ENCODE results near the gene GABRG3.

GABRG3 gene

DNA sequence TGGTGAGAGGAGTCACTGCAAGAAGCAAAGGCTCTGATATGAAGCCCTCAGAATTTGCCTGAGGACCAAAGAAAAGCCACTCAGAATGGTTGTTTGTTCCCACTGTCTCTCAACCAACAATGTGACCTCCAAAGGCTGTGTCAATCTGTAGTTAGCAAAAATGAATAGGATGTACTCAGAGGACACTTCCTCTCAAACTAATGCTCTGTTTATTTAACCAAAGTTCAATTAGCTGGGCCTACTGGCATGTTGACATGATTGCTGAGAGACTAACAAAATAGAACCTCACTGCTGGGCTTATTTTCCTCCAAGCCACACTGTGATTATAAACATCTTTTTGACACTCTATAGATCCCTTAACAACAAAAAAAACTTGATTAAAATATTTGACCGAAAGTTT lies 605.6 kb downstream of the GABRG3 start (continued):
- no peak for TF ChIP-seq ZNF830 (tag by site-specific recombination; IDR thresholded peaks at IDR 0.05; ENCODE audit: low read depth)
- TF ChIP-seq BCL11B (tag by site-specific recombination; IDR thresholded peaks at IDR 0.05; ENCODE audit: low read depth) = no peak
- no peak for TF ChIP-seq FEZF1 (tag by site-specific recombination; IDR thresholded peaks at IDR 0.05)
- no peak for TF ChIP-seq ZNF747 (tag by site-specific recombination; IDR thresholded peaks at IDR 0.05)
- TF ChIP-seq, protein P1, sequence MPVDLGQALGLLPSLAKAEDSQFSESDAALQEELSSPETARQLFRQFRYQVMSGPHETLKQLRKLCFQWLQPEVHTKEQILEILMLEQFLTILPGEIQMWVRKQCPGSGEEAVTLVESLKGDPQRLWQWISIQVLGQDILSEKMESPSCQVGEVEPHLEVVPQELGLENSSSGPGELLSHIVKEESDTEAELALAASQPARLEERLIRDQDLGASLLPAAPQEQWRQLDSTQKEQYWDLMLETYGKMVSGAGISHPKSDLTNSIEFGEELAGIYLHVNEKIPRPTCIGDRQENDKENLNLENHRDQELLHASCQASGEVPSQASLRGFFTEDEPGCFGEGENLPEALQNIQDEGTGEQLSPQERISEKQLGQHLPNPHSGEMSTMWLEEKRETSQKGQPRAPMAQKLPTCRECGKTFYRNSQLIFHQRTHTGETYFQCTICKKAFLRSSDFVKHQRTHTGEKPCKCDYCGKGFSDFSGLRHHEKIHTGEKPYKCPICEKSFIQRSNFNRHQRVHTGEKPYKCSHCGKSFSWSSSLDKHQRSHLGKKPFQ (tag by site-specific recombination; IDR thresholded peaks at IDR 0.05) = no peak
- no peak for TF ChIP-seq KLF17 (tag by site-specific recombination; IDR thresholded peaks at IDR 0.05)
- TF ChIP-seq ZNF114 (tag by site-specific recombination; IDR thresholded peaks at IDR 0.05) = no peak
- TF ChIP-seq ZNF335 (tag by site-specific recombination; conservative IDR thresholded peaks at IDR 0.05) = no peak

DNA sequence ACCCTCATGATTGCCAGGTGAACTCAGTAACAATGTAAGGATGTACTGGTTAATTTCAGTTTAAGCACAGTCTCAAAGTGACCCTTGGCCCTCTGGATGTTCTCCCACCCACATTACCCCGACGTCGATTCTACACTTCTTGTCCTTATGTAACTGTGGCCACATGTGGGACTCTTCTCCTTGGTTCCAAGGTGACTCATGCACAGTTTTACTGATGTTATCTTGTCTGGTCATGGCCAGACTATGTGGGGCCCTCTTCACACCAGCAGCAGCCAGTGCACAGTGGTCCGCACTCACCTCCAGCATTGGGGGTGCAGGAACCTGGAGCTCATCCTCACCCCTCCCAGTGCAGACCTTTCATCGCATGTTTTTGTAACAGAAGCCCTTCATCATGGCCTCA lies 608.8 kb downstream of the GABRG3 start:
- TF ChIP-seq ZNF488 (tag by site-specific recombination; IDR thresholded peaks at IDR 0.05) (no peak), ZNF664 (tag by site-specific recombination; IDR thresholded peaks at IDR 0.05) (no peak), PRDM6 (tag by site-specific recombination; IDR thresholded peaks at IDR 0.05) (no peak), ZNF211 (tag by site-specific recombination; IDR thresholded peaks at IDR 0.05; ENCODE audit: low read depth) (no peak), ZNF350 (tag by site-specific recombination; IDR thresholded peaks at IDR 0.05) (no peak), ZBTB10 (tag by site-specific recombination; IDR thresholded peaks at IDR 0.05) (no peak), ZNF366 (tag by site-specific recombination; conservative IDR thresholded peaks at IDR 0.05) (no peak), ZNF623 (tag by site-specific recombination; IDR thresholded peaks at IDR 0.05) (no peak)
- CTCF ChIA-PET = no interaction called here

More for the DNA sequence above, 608.8 kb downstream of the GABRG3 start:
- no peaks in the 10 kb centered on the region for H3K36me3 ChIP-seq (ENCODE audit: control insufficient read depth in 2 of 2, insufficient read depth in 1 of 2, low read length in 2 of 2)
- no peaks in the 10 kb centered on the region for H3K4me1 ChIP-seq (ENCODE audit: control insufficient read depth, insufficient read depth, low read length)
- no peaks in the 10 kb centered on the region for H3K9me3 ChIP-seq (ENCODE audit: control insufficient read depth, insufficient read depth, low read depth, low read length)
- POLR2A ChIA-PET = no interaction called here
- H3K27ac ChIP-seq (ENCODE audit: extremely low read depth, low read depth, low read length) = no peak overlapping the region
- H3K4me3 ChIP-seq (ENCODE audit: low read depth, low read length) = no peak overlapping the region
